Thymus (tissue), 11 donors: ENCODE data around the gene IFNA8. TPM values are rescaled to one million over a fixed set of nuclear protein-coding genes. Genes with fewer than 3 reads are reported as not detected.
A peak's percentile ranks its signal among the peaks of the same experiment; 100 is the strongest.

Experiments
- DNase-seq, 9 donors: peaks; one replicate each; pipeline ENCODE4 v3.0.0-alpha.2; 2013; ENCODE audit warnings: low spot score in 9 of 9, low read depth in 6 of 9, missing footprints in 1 of 9
- H3K27ac ChIP-seq, 2 donors: one replicate each; pipeline ENCODE4 v1.5.1; 2013; ENCODE audit warnings: control low read depth in 1 of 2, low read depth in 1 of 2, low read length in 1 of 2, mild to moderate bottlenecking in 1 of 2, moderate library complexity in 1 of 2
- H3K27me3 ChIP-seq, 2 donors: one replicate each; pipeline ENCODE4 v1.5.1; 2013; ENCODE audit warnings: low read length in 1 of 2; ENCODE audit not compliant: control insufficient read depth in 2 of 2, insufficient read depth in 1 of 2
- H3K36me3 ChIP-seq, 2 donors: one replicate each; pipeline ENCODE4 v1.5.1; 2013; ENCODE audit warnings: low read length in 1 of 2, mild to moderate bottlenecking in 1 of 2, moderate library complexity in 1 of 2; ENCODE audit not compliant: control insufficient read depth in 2 of 2, insufficient read depth in 2 of 2
- H3K4me1 ChIP-seq, 2 donors: one replicate each; pipeline ENCODE4 v1.5.1; 2013; ENCODE audit warnings: low read length in 2 of 2; ENCODE audit not compliant: control insufficient read depth in 2 of 2, insufficient read depth in 2 of 2
- H3K4me3 ChIP-seq, 2 donors: one replicate each; pipeline ENCODE4 v1.5.1; 2013; ENCODE audit warnings: low read length in 2 of 2, control low read depth in 1 of 2, mild to moderate bottlenecking in 1 of 2
- H3K9me3 ChIP-seq, 2 donors: one replicate each; pipeline ENCODE4 v1.5.1; 2013; ENCODE audit warnings: low read length in 1 of 2, mild to moderate bottlenecking in 1 of 2; ENCODE audit not compliant: control insufficient read depth in 2 of 2, insufficient read depth in 1 of 2
- WGBS: extraction: QIAGEN DNeasy Blood & Tissue Kit; methylation state at CpG from one replicate; pipeline ENCODE4 v1.1.7; 2013; 5-methylcytosine and 5-hydroxymethylcytosine counted together
- polyA plus RNA-seq: library from polyadenylated mRNA; stranded (reverse); fragments of 200-250 nt; gene quantifications from one replicate; pipeline ENCODE4 v1.2.3, GENCODE V29; 2013
- total RNA-seq: library from RNA; stranded (reverse); fragments of 120-200 nt; gene quantifications from one replicate; pipeline ENCODE4 v1.2.4, GENCODE V29; 2013
- donor health status: healthy.

IFNA8 gene
- total and polyA plus RNA-seq, 2 donors, result not detected

GRCh38 chr9:21395778-21396717, 12.9 kb upstream of the IFNA8 start:
- H3K9me3 ChIP-seq, result no peaks in the 10 kb centered on the region
- peaks cover 0 to 7% of the 10 kb centered on the region in 2 donors for H3K4me1 ChIP-seq
- H3K4me3 ChIP-seq, result peak overlapping the region; percentile 42
- 9% methylated on average over 40 of the region's 40 CpGs for WGBS
- no peaks in the 10 kb centered on the region for H3K36me3 ChIP-seq
- peak in 8 of 9 donors; percentile 15 to 74 (median 40) for DNase-seq
- peaks cover 0 to 15% of the 10 kb centered on the region in 2 donors for H3K27me3 ChIP-seq
- no peak overlapping the region for H3K27ac ChIP-seq

GRCh38 chr9:21398955-21399489, 9.9 kb upstream of the IFNA8 start:
- no peak for DNase-seq
- H3K27ac ChIP-seq, result no peak overlapping the region
- H3K36me3 ChIP-seq, result no peaks in the 10 kb centered on the region
- peaks cover 3 to 14% of the 10 kb centered on the region in 2 donors for H3K4me1 ChIP-seq
- WGBS, result 94% methylated on average over 5 of the region's 5 CpGs
- no peak overlapping the region for H3K4me3 ChIP-seq
- no peaks in the 10 kb centered on the region for H3K9me3 ChIP-seq
- peaks cover 19 to 39% of the 10 kb centered on the region in 2 donors for H3K27me3 ChIP-seq

- Histone ChIP-seq H3K27me3 (peaks cover 19 to 42% of the 10 kb centered on the region in 2 donors), H3K4me3 (no peak overlapping the region)
Measured at GRCh38 chr9:21399956-21400355, 9.0 kb upstream of the IFNA8 start.

GRCh38 chr9:21402386-21403251, 6.3 kb upstream of the IFNA8 start:
- Histone ChIP-seq H3K27me3 (peaks cover 19 to 32% of the 10 kb centered on the region in 2 donors), H3K4me3 (peak overlapping the region in 1 of 2 donors; percentile 21), H3K36me3 (no peaks in the 10 kb centered on the region), H3K27ac (no peak overlapping the region), H3K9me3 (no peaks in the 10 kb centered on the region), H3K4me1 (peaks cover 3 to 7% of the 10 kb centered on the region in 2 donors)
- WGBS, result 4% methylated on average over 53 of the region's 53 CpGs
- DNase-seq, result no peak

More at GRCh38 chr9:21399956-21400355, 9.0 kb upstream of the IFNA8 start:
- no peaks in the 10 kb centered on the region for H3K36me3 ChIP-seq
- H3K4me1 ChIP-seq, result peaks cover 3 to 14% of the 10 kb centered on the region in 2 donors
- no peaks in the 10 kb centered on the region for H3K9me3 ChIP-seq
- WGBS, result 35% methylated on average over 3 of the region's 3 CpGs
- H3K27ac ChIP-seq, result no peak overlapping the region
- no peak for DNase-seq

- WGBS, result 90% methylated on average over 3 of the region's 3 CpGs
- no peak for DNase-seq
- Histone ChIP-seq H3K27me3 (peaks cover 19 to 30% of the 10 kb centered on the region in 2 donors), H3K27ac (no peak overlapping the region), H3K9me3 (no peaks in the 10 kb centered on the region), H3K4me3 (no peak overlapping the region), H3K4me1 (peaks cover 3 to 7% of the 10 kb centered on the region in 2 donors), H3K36me3 (no peaks in the 10 kb centered on the region)
Measured at GRCh38 chr9:21404146-21404545, 4.8 kb upstream of the IFNA8 start.

GRCh38 chr9:21412107-21412506, 3.2 kb downstream of the IFNA8 start:
- no peak for DNase-seq
- H3K9me3 ChIP-seq, result no peaks in the 10 kb centered on the region
- no peaks in the 10 kb centered on the region for H3K4me1 ChIP-seq
- H3K4me3 ChIP-seq, result no peak overlapping the region
- no peak overlapping the region for H3K27ac ChIP-seq
- no peaks in the 10 kb centered on the region for H3K36me3 ChIP-seq
- H3K27me3 ChIP-seq, result no peaks in the 10 kb centered on the region

GRCh38 chr9:21413151-21413550, 4.2 kb downstream of the IFNA8 start:
- no peaks in the 10 kb centered on the region for H3K9me3 ChIP-seq
- no peak overlapping the region for H3K27ac ChIP-seq
- no peak overlapping the region for H3K4me3 ChIP-seq
- no peaks in the 10 kb centered on the region for H3K4me1 ChIP-seq
- H3K36me3 ChIP-seq, result no peaks in the 10 kb centered on the region
- 98% methylated on average over 4 of the region's 4 CpGs for WGBS
- no peaks in the 10 kb centered on the region for H3K27me3 ChIP-seq
- DNase-seq, result no peak

- Histone ChIP-seq H3K4me1 (no peaks in the 10 kb centered on the region), H3K4me3 (no peak overlapping the region), H3K36me3 (no peaks in the 10 kb centered on the region), H3K27me3 (no peaks in the 10 kb centered on the region), H3K9me3 (no peaks in the 10 kb centered on the region), H3K27ac (no peak overlapping the region)
- DNase-seq, result peak in 3 of 9 donors; percentile 13 to 35 (median 26)
- 81% methylated on average over 5 of the region's 5 CpGs for WGBS
Measured at GRCh38 chr9:21413624-21414023, 4.7 kb downstream of the IFNA8 start.
